HepG2 (cell line): ENCODE measurements around the gene BMP6. TPM values are rescaled to one million over a fixed set of nuclear protein-coding genes. Genes with fewer than 3 reads are reported as not detected.

ENCODE experiments used
- ATAD3A ChIP-seq: sonication (generic); formaldehyde crosslinking; IDR thresholded peaks from 2 replicates; pipeline ENCODE4 v1.4.0; 2020; ENCODE audit warnings: missing genetic modification reagents
- ATF2 ChIP-seq: sonication (generic); formaldehyde crosslinking; IDR thresholded peaks from 2 replicates; pipeline ENCODE4 v1.4.0; 2020; ENCODE audit warnings: missing genetic modification reagents
- GLMP ChIP-seq: sonication (generic); formaldehyde crosslinking; IDR thresholded peaks from 2 replicates; pipeline ENCODE4 v1.9.0; 2021; ENCODE audit warnings: missing genetic modification reagents, mild to moderate bottlenecking, borderline replicate concordance
- GMEB2 ChIP-seq: IDR thresholded peaks from 2 replicates; pipeline ENCODE4 v1.6.1; 2016; ENCODE audit warnings: missing biosample characterization, missing genetic modification reagents, low read depth
- HMG20A ChIP-seq: IDR thresholded peaks from 2 replicates; pipeline ENCODE4 v1.6.1; 2016; ENCODE audit warnings: borderline replicate concordance
- HOXD1 ChIP-seq: sonication (generic); formaldehyde crosslinking; IDR thresholded peaks from 2 replicates; pipeline ENCODE4 v1.5.0; 2020; ENCODE audit warnings: missing genetic modification reagents
- JARID2 ChIP-seq: sonication (generic); formaldehyde crosslinking; IDR thresholded peaks from 2 replicates; pipeline ENCODE4 v1.8.1; 2023; ENCODE audit warnings: missing genetic modification reagents, inconsistent platforms; ENCODE audit not compliant: insufficient replicate concordance
- MAX ChIP-seq: IDR thresholded peaks from 2 replicates; pipeline ENCODE4 v1.6.1; 2012; ENCODE audit warnings: inconsistent platforms
- MED1 ChIP-seq: sonication (generic); formaldehyde crosslinking; IDR thresholded peaks from 2 replicates; pipeline ENCODE4 v1.4.0; 2020; ENCODE audit warnings: missing genetic modification reagents
- ONECUT2 ChIP-seq: sonication (generic); formaldehyde crosslinking; IDR thresholded peaks from 2 replicates; pipeline ENCODE4 v1.4.0; 2020; ENCODE audit warnings: missing genetic modification reagents
- PHB2 ChIP-seq: fragments of 450-650 bp; IDR thresholded peaks from 2 replicates; pipeline ENCODE4 v1.6.1; 2018; ENCODE audit not compliant: partially characterized antibody
- PITX1 ChIP-seq: sonication (generic); formaldehyde crosslinking; IDR thresholded peaks from 2 replicates; pipeline ENCODE4 v1.5.1; 2020; ENCODE audit warnings: mild to moderate bottlenecking, missing genetic modification reagents
- PRMT3 ChIP-seq: sonication (generic); formaldehyde crosslinking; IDR thresholded peaks from 2 replicates; pipeline ENCODE4 v1.8.1; 2022; ENCODE audit warnings: low read depth, mild to moderate bottlenecking, moderate library complexity, missing genetic modification reagents, borderline replicate concordance
- REL ChIP-seq: sonication (generic); formaldehyde crosslinking; conservative IDR thresholded peaks from 2 replicates; pipeline ENCODE4 v1.8.0; 2022; ENCODE audit warnings: mild to moderate bottlenecking, missing genetic modification reagents, moderate library complexity
- SP2 ChIP-seq: sonication (generic); formaldehyde crosslinking; IDR thresholded peaks from 2 replicates; pipeline ENCODE4 v1.5.1; 2020; ENCODE audit warnings: mild to moderate bottlenecking, missing genetic modification reagents
- STAT5B ChIP-seq: sonication (generic); formaldehyde crosslinking; IDR thresholded peaks from 2 replicates; pipeline ENCODE4 v1.4.0; 2020; ENCODE audit warnings: missing genetic modification reagents
- ZNF264 ChIP-seq: sonication (generic); formaldehyde crosslinking; IDR thresholded peaks from 2 replicates; pipeline ENCODE4 v1.4.0; 2020; ENCODE audit warnings: missing genetic modification reagents
- ZNF333 ChIP-seq: sonication (generic); formaldehyde crosslinking; IDR thresholded peaks from 2 replicates; pipeline ENCODE4 v1.4.0; 2020; ENCODE audit warnings: mild to moderate bottlenecking, missing genetic modification reagents, borderline replicate concordance
- ZNF567 ChIP-seq: sonication (generic); formaldehyde crosslinking; IDR thresholded peaks from 2 replicates; pipeline ENCODE4 v1.8.1; 2023; ENCODE audit warnings: mild to moderate bottlenecking, missing genetic modification reagents, borderline replicate concordance
- ZNF678 ChIP-seq: sonication (generic); formaldehyde crosslinking; IDR thresholded peaks from 2 replicates; pipeline ENCODE4 v1.4.0; 2020; ENCODE audit warnings: mild to moderate bottlenecking, missing genetic modification reagents
- ZNF766 ChIP-seq: sonication (generic); formaldehyde crosslinking; IDR thresholded peaks from 2 replicates; pipeline ENCODE4 v1.5.0; 2020; ENCODE audit warnings: missing genetic modification reagents, borderline replicate concordance
- ZNF782 ChIP-seq: sonication (generic); formaldehyde crosslinking; IDR thresholded peaks from 2 replicates; pipeline ENCODE4 v1.4.0; 2020; ENCODE audit warnings: missing genetic modification reagents, mild to moderate bottlenecking, borderline replicate concordance
- ZNF878 ChIP-seq: sonication (generic); formaldehyde crosslinking; IDR thresholded peaks from 2 replicates; pipeline ENCODE4 v1.8.1; 2023; ENCODE audit warnings: mild to moderate bottlenecking, missing genetic modification reagents, moderate library complexity
- ZSCAN29 ChIP-seq: sonication (generic); formaldehyde crosslinking; conservative IDR thresholded peaks from 2 replicates; pipeline ENCODE4 v1.4.0; 2020; ENCODE audit warnings: mild to moderate bottlenecking, missing genetic modification reagents
- polyA plus RNA-seq, 8 experiments: library from polyadenylated mRNA; depleted of rRNA in 3 of 8; stranded (reverse) in 7 of 8; unstranded in 1 of 8; fragments of >200 nt; fragmentation: Illumina TruSeq in 4 of 8; extraction: Trizol in 4 of 8; gene quantifications; 2 replicates each; pipeline versions ENCODE4 v1.2.1 to v1.2.3, GENCODE V29; 2011 to 2016; ENCODE audit warnings: low read depth in 4 of 8, missing spikeins in 1 of 8, mixed read lengths in 1 of 8; ENCODE audit not compliant: insufficient read depth in 1 of 8
- total RNA-seq, 5 experiments: library from RNA; depleted of rRNA; stranded (reverse); fragments of >200 nt; fragmentation: Illumina TruSeq; extraction: Trizol; gene quantifications; 2 replicates each; pipeline ENCODE4 v1.2.3, GENCODE V29; 2016; ENCODE audit warnings: low read depth in 1 of 5

The BMP6 gene
- total and polyA plus RNA-seq, 2 of the 13 experiments (the other 11 are each of a cell fraction or from before 2014, with no cell fraction given), result 0.09 to 0.18 TPM

- TF ChIP-seq JARID2 (CRISPR knock-in tag) (peak; percentile 72), ZNF678 (CRISPR knock-in tag) (peak; percentile 52; the same call in 1 of the 2 replicates), PHB2 (no peak), GMEB2 (CRISPR knock-in tag) (no peak), REL (CRISPR knock-in tag) (peak; percentile 95), MAX (peak; percentile 99), PITX1 (CRISPR knock-in tag) (peak; percentile 90), PRMT3 (peak; percentile 63; the same call in 1 of the 2 replicates), ATF2 (CRISPR knock-in tag) (peak; percentile 47; the same call in 1 of the 2 replicates), SP2 (CRISPR knock-in tag) (peak; percentile 41; the same call in 1 of the 2 replicates), ONECUT2 (no peak), ZNF567 (CRISPR knock-in tag) (peak; percentile 42; the same call in 1 of the 2 replicates), HOXD1 (peak; percentile 48; the same call in 1 of the 2 replicates), ZSCAN29 (CRISPR knock-in tag) (peak; percentile 77; the same call in 1 of the 2 replicates), ZNF333 (CRISPR knock-in tag) (0 out of 2 replicates have a peak, but pooled peaks have one; percentile 21), MED1 (CRISPR knock-in tag) (peak; percentile 75), ATAD3A (CRISPR knock-in tag) (0 out of 2 replicates have a peak, but pooled peaks have one; percentile 76), HMG20A (CRISPR knock-in tag) (no peak), STAT5B (no peak), ZNF264 (CRISPR knock-in tag) (no peak), ZNF878 (CRISPR knock-in tag) (peak; percentile 92; the same call in 1 of the 2 replicates), GLMP (CRISPR knock-in tag) (0 out of 2 replicates have a peak, but pooled peaks have one; percentile 31), ZNF766 (CRISPR knock-in tag) (peak; percentile 93; the same call in 1 of the 2 replicates), ZNF782 (CRISPR knock-in tag) (peak; percentile 58; the same call in 1 of the 2 replicates)
Measured at GRCh38 chr6:7909323-7910276, 183.7 kb downstream of the BMP6 start (continued).
